Suprapubic skin (tissue), 3 donors: ENCODE results near the gene IQSEC3.

Source experiments
- CTCF ChIP-seq, 2 donors: fragments of 200-600 bp in 1 of 2; fragments of 450-650 bp in 1 of 2; sonication (generic) in 1 of 2; IDR thresholded peaks; one replicate each; pipeline ENCODE4 v1.5.1; 2016 to 2019; ENCODE audit warnings: antibody characterized with exemption in 2 of 2, mild to moderate bottlenecking in 1 of 2, moderate library complexity in 1 of 2
- POLR2A ChIP-seq, 2 donors: fragments of 450-650 bp; IDR thresholded peaks; one replicate each; pipeline ENCODE4 v1.6.1; 2017; ENCODE audit warnings: antibody characterized with exemption in 2 of 2, mild to moderate bottlenecking in 2 of 2, moderate library complexity in 2 of 2

GRCh38 chr12:156945-157344 is 90.4 kb downstream of the IQSEC3 start:
- TF ChIP-seq POLR2A (IDR thresholded peaks at IDR 0.05): no peak
- TF ChIP-seq CTCF (IDR thresholded peaks at IDR 0.05): no peak
